Keratinocyte (primary cell): ENCODE measurements around the gene ERC2. TPM values are rescaled to one million over a fixed set of nuclear protein-coding genes. Genes with fewer than 3 reads are reported as not detected.
A peak's percentile ranks its signal among the peaks of the same experiment; 100 is the strongest.

ENCODE experiments used
- DNase-seq: peaks from one replicate; pipeline ENCODE4 v3.0.0-alpha.2; 2011; ENCODE audit warnings: low read depth, missing footprints, low spot score
- FAIRE-seq: peaks from 2 replicates; lab custom pipeline; 2011; peaks lifted over from hg19 to GRCh38; lab: Jason Lieb, UNC
- H2AFZ ChIP-seq: 2 replicates; pipeline ENCODE4 v1.6.0; 2012; ENCODE audit warnings: low read length, control low read depth, inconsistent platforms; ENCODE audit not compliant: control insufficient read depth
- H3K27ac ChIP-seq: 2 replicates; pipeline ENCODE4 v1.5.1; 2011; ENCODE audit warnings: low read length; ENCODE audit not compliant: control insufficient read depth, insufficient read depth
- H3K27me3 ChIP-seq: 3 replicates; pipeline ENCODE4 v1.6.0; 2011; ENCODE audit warnings: low read length; ENCODE audit not compliant: control insufficient read depth, insufficient read depth; ENCODE audit errors: extremely low read depth
- H3K36me3 ChIP-seq, 2 experiments: 2 replicates in 1 of 2; 3 replicates in 1 of 2; pipeline ENCODE4 v1.5.1; 2011; ENCODE audit warnings: low read length in 2 of 2, mild to moderate bottlenecking in 1 of 2; ENCODE audit not compliant: control insufficient read depth in 2 of 2, insufficient read depth in 2 of 2; ENCODE audit errors: extremely low read depth in 1 of 2
- H3K4me1 ChIP-seq: 3 replicates; pipeline ENCODE4 v1.5.1; 2011; ENCODE audit warnings: low read length; ENCODE audit not compliant: control insufficient read depth, insufficient read depth; ENCODE audit errors: extremely low read depth
- H3K4me2 ChIP-seq: 3 replicates; pipeline ENCODE4 v1.6.0; 2011; ENCODE audit warnings: low read depth, low read length; ENCODE audit not compliant: control insufficient read depth, insufficient read depth; ENCODE audit errors: extremely low read depth
- H3K4me3 ChIP-seq, 3 experiments: fragments of 200-600 bp in 1 of 3; sonication (generic) in 1 of 3; 2 replicates in 2 of 3; 3 replicates in 1 of 3; pipeline ENCODE4 v1.5.1; 2011 to 2016; ENCODE audit warnings: low read length in 3 of 3, mild to moderate bottlenecking in 3 of 3, control low read depth in 2 of 3, inconsistent platforms in 1 of 3, low read depth in 1 of 3, mixed read lengths in 1 of 3, mixed run types in 1 of 3, moderate library complexity in 1 of 3; ENCODE audit not compliant: control insufficient read depth in 2 of 3, insufficient read depth in 2 of 3; ENCODE audit errors: extremely low read depth in 1 of 3
- H3K79me2 ChIP-seq: 2 replicates; pipeline ENCODE4 v1.6.0; 2012; ENCODE audit warnings: low read length; ENCODE audit not compliant: control insufficient read depth, insufficient read depth
- H3K9ac ChIP-seq: 3 replicates; pipeline ENCODE4 v1.6.0; 2011; ENCODE audit warnings: low read length; ENCODE audit not compliant: control insufficient read depth, insufficient read depth; ENCODE audit errors: extremely low read depth
- H3K9me1 ChIP-seq: 3 replicates; pipeline ENCODE4 v1.6.0; 2011; ENCODE audit warnings: low read length; ENCODE audit not compliant: control insufficient read depth, insufficient read depth; ENCODE audit errors: extremely low read depth
- H3K9me3 ChIP-seq: 2 replicates; pipeline ENCODE4 v1.5.1; 2012; ENCODE audit warnings: low read depth, low read length; ENCODE audit not compliant: control insufficient read depth
- H4K20me1 ChIP-seq: 3 replicates; pipeline ENCODE4 v1.6.0; 2011; ENCODE audit warnings: low read length; ENCODE audit not compliant: control insufficient read depth, insufficient read depth; ENCODE audit errors: extremely low read depth
- CTCF ChIP-seq, 3 experiments: IDR thresholded peaks in 1 of 3; conservative IDR thresholded peaks in 1 of 3; optimal IDR thresholded peaks in 1 of 3; 2 replicates in 2 of 3; 3 replicates in 1 of 3; pipeline versions ENCODE3 to v1.5.1; 2011; ENCODE audit warnings: low read length in 3 of 3, mild to moderate bottlenecking in 3 of 3, moderate library complexity in 2 of 3, control low read depth in 1 of 3, inconsistent platforms in 1 of 3; ENCODE audit not compliant: insufficient read depth in 2 of 3; ENCODE audit errors: extremely low read depth in 1 of 3
- EZH2 ChIP-seq: IDR thresholded peaks from one replicate; pipeline ENCODE4 v1.6.1; 2012; ENCODE audit warnings: inconsistent platforms, mild to moderate bottlenecking, low read length, moderate library complexity
- dilution Hi-C: fragments of 300-500 bp; cut with MboI; formaldehyde crosslinking; loops from one replicate; pipeline ENCODE4 v1.7.0; 2020; ENCODE audit warnings: low sequenced_read_pairs; ENCODE audit not compliant: extremely low pct_ligation_motif_present
- polyA plus RNA-seq, 5 experiments: library from polyadenylated mRNA; depleted of rRNA in 3 of 5; stranded (reverse) in 3 of 5; stranded (forward) in 1 of 5; unstranded in 1 of 5; fragments of >200 nt; gene quantifications; 1 replicate in 1 of 5; 2 replicates in 3 of 5; 3 replicates in 1 of 5; pipeline versions ENCODE4 v1.2.1 to v1.2.3, GENCODE V29; 2011 to 2012; ENCODE audit warnings: missing spikeins in 2 of 5, low read depth in 1 of 5, low replicate concordance in 1 of 5

Gene ERC2
- polyA plus RNA-seq, 1 donor (not counting 4 experiments of a cell fraction or from before 2014, with no cell fraction given) = 0.08 TPM

- no peaks in the 10 kb centered on the region for H3K27me3 ChIP-seq
- no peaks in the 10 kb centered on the region for H3K9me1 ChIP-seq
- DNase-seq = no peak
- TF ChIP-seq CTCF (optimal IDR thresholded peaks at IDR 0.05 in 1 of 3, IDR thresholded peaks at IDR 0.05 in 1 of 3, conservative IDR thresholded peaks at IDR 0.05 in 1 of 3; ENCODE audit: extremely low read depth in 1 of 3, insufficient read depth in 2 of 3, low read length in 3 of 3) (peak in 1 of 3 experiments; percentile 13), EZH2 (no peak)
- H3K4me1 ChIP-seq = no peaks in the 10 kb centered on the region
- no peak overlapping the region for H3K4me2 ChIP-seq
- dilution Hi-C loops = no loop called here
- H3K79me2 ChIP-seq = no peaks in the 10 kb centered on the region
- no peaks in the 10 kb centered on the region for H3K36me3 ChIP-seq
- FAIRE-seq = no peak
- no peaks in the 10 kb centered on the region for H4K20me1 ChIP-seq
- no peaks in the 10 kb centered on the region for H3K9me3 ChIP-seq
- no peak overlapping the region for H3K4me3 ChIP-seq
- H3K9ac ChIP-seq = no peak overlapping the region
- H3K27ac ChIP-seq = no peak overlapping the region
- H2AFZ ChIP-seq = no peak overlapping the region
These were observed 599.9 kb downstream of the ERC2 start for GRCh38 chr3:55868347-55868746.

- no peak for TF ChIP-seq CTCF (optimal IDR thresholded peaks at IDR 0.05 in 1 of 3, IDR thresholded peaks at IDR 0.05 in 1 of 3, conservative IDR thresholded peaks at IDR 0.05 in 1 of 3; ENCODE audit: extremely low read depth in 1 of 3, insufficient read depth in 2 of 3, low read length in 3 of 3)
- no peak overlapping the region for H3K27ac ChIP-seq
- H3K79me2 ChIP-seq = no peaks in the 10 kb centered on the region
- DNase-seq (no peak), FAIRE-seq (no peak)
- no peak overlapping the region for H3K9ac ChIP-seq
- no peaks in the 10 kb centered on the region for H3K36me3 ChIP-seq
- no peaks in the 10 kb centered on the region for H3K4me1 ChIP-seq
- H3K4me3 ChIP-seq = no peak overlapping the region
- no peaks in the 10 kb centered on the region for H3K9me1 ChIP-seq
- no peaks in the 10 kb centered on the region for H3K9me3 ChIP-seq
- no peaks in the 10 kb centered on the region for H4K20me1 ChIP-seq
- no peak overlapping the region for H3K4me2 ChIP-seq
- no peak overlapping the region for H2AFZ ChIP-seq
- dilution Hi-C loops = no loop called here
- H3K27me3 ChIP-seq = no peaks in the 10 kb centered on the region
These were observed 605.2 kb downstream of the ERC2 start for GRCh38 chr3:55863028-55863427.
